Neural progenitor cell (in vitro differentiated cells): ENCODE measurements around the gene OR2B6.

Experiments used
- CTCF ChIP-seq: fragments of 200-600 bp; sonication (generic); IDR thresholded peaks from 2 replicates; pipeline ENCODE4 v1.5.1; 2017; ENCODE audit warnings: antibody characterized with exemption, mild to moderate bottlenecking
- EZH2 ChIP-seq: fragments of 200-600 bp; sonication (generic); IDR thresholded peaks from 2 replicates; pipeline ENCODE4 v1.6.1; 2017; ENCODE audit warnings: antibody characterized with exemption, mild to moderate bottlenecking, moderate library complexity
- EZH2phosphoT487 ChIP-seq: fragments of 200-600 bp; sonication (generic); IDR thresholded peaks from 2 replicates; pipeline ENCODE4 v1.6.1; 2017; ENCODE audit warnings: antibody characterized with exemption

- no peak for TF ChIP-seq CTCF
- TF ChIP-seq EZH2phosphoT487 = no peak
- no peak for TF ChIP-seq EZH2
Measured at GRCh38 chr6:28001751-28002150, 44.7 kb downstream of the OR2B6 start.
